ENCODE data around the gene DENND1A. TPM values are rescaled to one million over a fixed set of nuclear protein-coding genes. Genes with fewer than 3 reads are reported as not detected.

Gene DENND1A
- total and polyA plus RNA-seq, 2 of the 13 experiments (the other 11 are each of a cell fraction or from before 2014, with no cell fraction given), result 14.8 to 30.1 TPM

GRCh38 chr9:123617286-123617685, 312.6 kb downstream of the DENND1A start (continued):
- no peak for TF ChIP-seq ZNF225 (CRISPR knock-in tag; IDR thresholded peaks at IDR 0.05)
- no peak for TF ChIP-seq GATAD1 (CRISPR knock-in tag; IDR thresholded peaks at IDR 0.05)
- no peak for TF ChIP-seq HIVEP1 (CRISPR knock-in tag; IDR thresholded peaks at IDR 0.05)
- no peak for TF ChIP-seq NFIB (CRISPR knock-in tag; IDR thresholded peaks at IDR 0.05; ENCODE audit: borderline replicate concordance)
- TF ChIP-seq GTF2F1 (IDR thresholded peaks at IDR 0.05; ENCODE audit: low read length), result no peak

DNA sequence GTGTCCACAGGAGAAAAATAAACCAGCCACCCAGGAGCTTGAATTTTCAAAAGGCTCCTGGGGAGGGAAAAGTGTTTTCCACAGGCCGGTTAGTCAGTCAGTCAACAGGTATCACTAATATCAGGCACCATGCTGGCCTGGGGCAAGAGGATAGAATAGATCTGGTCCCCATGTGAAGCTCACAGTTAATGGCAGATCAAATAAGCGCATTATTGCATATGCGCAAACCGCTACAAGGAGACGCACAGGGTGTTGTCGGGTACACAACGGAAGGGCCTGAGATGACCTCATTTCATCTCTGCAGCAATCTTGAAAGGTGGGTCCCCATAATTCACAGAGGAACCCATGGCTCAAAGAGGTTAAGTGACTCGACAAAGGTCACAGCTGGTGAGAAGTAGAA, 313.2 kb downstream of the DENND1A start:
- DNase-seq (ENCODE audit: low spot score) (no peak), FAIRE-seq (no peak), ATAC-seq (no peak)
- H3K27me3 ChIP-seq (ENCODE audit: control insufficient read depth in 1 of 2, insufficient read depth in 2 of 2, low read length in 2 of 2), result no peaks in the 10 kb centered on the region
- H3K4me1 ChIP-seq (ENCODE audit: insufficient read depth, low read length), result no peaks in the 10 kb centered on the region
- BruUV-seq (replicated peaks), result no TSS peak
- H4K20me1 ChIP-seq (ENCODE audit: insufficient read depth, low read length), result no peaks in the 10 kb centered on the region
- no peak overlapping the region for H3K9ac ChIP-seq (ENCODE audit: insufficient read depth, low read depth, low read length)
- H2AFZ ChIP-seq (ENCODE audit: low read length), result no peak overlapping the region
- POLR2A ChIA-PET, result no interaction called here
- no peak overlapping the region for H3K27ac ChIP-seq (ENCODE audit: extremely low read length, insufficient read depth, low read length)
- H3K36me3 ChIP-seq (replicated peaks in 1 of 2; ENCODE audit: control insufficient read depth in 1 of 2, insufficient read depth in 2 of 2, low read length in 2 of 2), result peaks cover 3 to 20% of the 10 kb centered on the region in 2 experiments; a peak in 3 of 5 replicates
- H3K4me2 ChIP-seq (ENCODE audit: low read depth, low read length), result no peak overlapping the region
- 97% methylated on average over 8 of the region's 8 CpGs for whole genome bisulfite sequencing (ENCODE audit: low lambda C conversion rate)
- no peak overlapping the region for H3K4me3 ChIP-seq (replicated peaks in 1 of 3; ENCODE audit: insufficient read depth in 1 of 3, low read depth in 2 of 3, low read length in 3 of 3)
- H3K9me3 ChIP-seq (ENCODE audit: low read length), result no peaks in the 10 kb centered on the region
- no peaks in the 10 kb centered on the region for H3K79me2 ChIP-seq (ENCODE audit: insufficient read depth, low read length)
- in situ Hi-C loops (cut with HindIII; ENCODE audit: extremely low pct_ligation_motif_present, low pct_unique_long_range_greater_than_20kb) (no loop called here), intact Hi-C loops (cut with micrococcal nuclease; ENCODE audit: unreplicated experiment) (no loop called here)
- CTCF ChIA-PET (ENCODE audit: low intra/inter-chr PET ratio, low total read pairs), result no interaction called here
- no peak for TF ChIP-seq ZBTB1 (CRISPR knock-in tag; IDR thresholded peaks at IDR 0.05; ENCODE audit: borderline replicate concordance)
- no peak for TF ChIP-seq CREB3 (CRISPR knock-in tag; IDR thresholded peaks at IDR 0.05)
- TF ChIP-seq USF2 (IDR thresholded peaks at IDR 0.05; ENCODE audit: low read depth, low read length), result no peak
- TF ChIP-seq USF2 (CRISPR knock-in tag; IDR thresholded peaks at IDR 0.05; ENCODE audit: borderline replicate concordance), result no peak
- no peak for TF ChIP-seq SP140L (CRISPR knock-in tag; IDR thresholded peaks at IDR 0.05; ENCODE audit: borderline replicate concordance)
- TF ChIP-seq BHLHE40 (IDR thresholded peaks at IDR 0.05; ENCODE audit: low read length), result no peak
- no peak for TF ChIP-seq ZFY (CRISPR knock-in tag; IDR thresholded peaks at IDR 0.05)
- TF ChIP-seq ZNF460 (CRISPR knock-in tag; IDR thresholded peaks at IDR 0.05; ENCODE audit: borderline replicate concordance), result no peak
- TF ChIP-seq ZBTB37 (CRISPR knock-in tag; IDR thresholded peaks at IDR 0.05), result no peak
- TF ChIP-seq, protein P1, sequence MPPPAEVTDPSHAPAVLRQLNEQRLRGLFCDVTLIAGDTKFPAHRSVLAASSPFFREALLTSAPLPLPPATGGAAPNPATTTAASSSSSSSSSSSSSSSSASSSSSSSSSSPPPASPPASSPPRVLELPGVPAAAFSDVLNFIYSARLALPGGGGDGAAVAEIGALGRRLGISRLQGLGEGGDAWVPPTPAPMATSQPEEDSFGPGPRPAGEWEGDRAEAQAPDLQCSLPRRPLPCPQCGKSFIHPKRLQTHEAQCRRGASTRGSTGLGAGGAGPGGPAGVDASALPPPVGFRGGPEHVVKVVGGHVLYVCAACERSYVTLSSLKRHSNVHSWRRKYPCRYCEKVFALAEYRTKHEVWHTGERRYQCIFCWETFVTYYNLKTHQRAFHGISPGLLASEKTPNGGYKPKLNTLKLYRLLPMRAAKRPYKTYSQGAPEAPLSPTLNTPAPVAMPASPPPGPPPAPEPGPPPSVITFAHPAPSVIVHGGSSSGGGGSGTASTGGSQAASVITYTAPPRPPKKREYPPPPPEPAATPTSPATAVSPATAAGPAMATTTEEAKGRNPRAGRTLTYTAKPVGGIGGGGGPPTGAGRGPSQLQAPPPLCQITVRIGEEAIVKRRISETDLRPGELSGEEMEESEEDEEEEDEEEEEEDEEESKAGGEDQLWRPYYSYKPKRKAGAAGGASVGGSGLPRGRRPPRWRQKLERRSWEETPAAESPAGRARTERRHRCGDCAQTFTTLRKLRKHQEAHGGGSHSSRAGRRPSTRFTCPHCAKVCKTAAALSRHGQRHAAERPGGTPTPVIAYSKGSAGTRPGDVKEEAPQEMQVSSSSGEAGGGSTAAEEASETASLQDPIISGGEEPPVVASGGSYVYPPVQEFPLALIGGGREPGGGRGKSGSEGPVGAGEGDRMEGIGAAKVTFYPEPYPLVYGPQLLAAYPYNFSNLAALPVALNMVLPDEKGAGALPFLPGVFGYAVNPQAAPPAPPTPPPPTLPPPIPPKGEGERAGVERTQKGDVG (CRISPR knock-in tag; IDR thresholded peaks at IDR 0.05; ENCODE audit: borderline replicate concordance), result no peak
- TF ChIP-seq SNAPC2 (CRISPR knock-in tag; IDR thresholded peaks at IDR 0.05), result no peak
- no peak for TF ChIP-seq SIX4 (CRISPR knock-in tag; IDR thresholded peaks at IDR 0.05)
- no peak for TF ChIP-seq ZNF451 (CRISPR knock-in tag; IDR thresholded peaks at IDR 0.05)
